ENCODE data around the gene TBX19. TPM values are rescaled to one million over a fixed set of nuclear protein-coding genes. Genes with fewer than 3 reads are reported as not detected.

Gene TBX19
- total and polyA plus RNA-seq, 11 donors, result 0.19 to 1.3 (median 0.33) TPM; not detected in 1

DNA sequence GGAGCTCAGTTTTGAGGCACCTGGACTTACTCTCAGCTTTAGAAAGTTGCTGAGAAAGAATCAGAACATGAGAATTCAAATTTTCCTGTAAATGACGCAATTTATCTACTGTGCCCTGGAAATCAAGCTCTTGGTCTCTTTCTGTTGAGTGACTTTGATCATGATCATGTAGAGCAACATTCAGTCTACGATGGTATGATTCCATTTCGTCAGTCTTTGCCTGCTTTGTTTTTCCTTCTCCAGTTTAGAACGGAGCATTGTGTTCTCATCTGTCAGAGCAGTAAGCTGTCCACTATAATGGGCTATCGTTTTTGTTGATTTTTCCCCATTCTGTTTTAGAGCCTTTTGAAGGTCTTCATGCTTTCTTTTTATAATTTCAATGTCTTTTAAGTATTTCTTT lies 34.2 kb upstream of the TBX19 start:
- WGBS, 4 donors, result 79 to 89% (median 84%) methylated on average over 5 of the region's 5 CpGs

GRCh38 chr1:168252204-168252733 lies 28.4 kb upstream of the TBX19 start:
- no peak for ATAC-seq
- H3K4me3 ChIP-seq, result no peak overlapping the region
- no peak for DNase-seq
- WGBS, 4 donors, result 68 to 83% (median 79%) methylated on average over 3 of the region's 3 CpGs
- intact Hi-C loops (cut with DNase I), result no loop called here
- peaks cover 0 to 25% (median 14%) of the 10 kb centered on the region in 12 donors for H3K9me3 ChIP-seq
- H3K27ac ChIP-seq, result no peak overlapping the region
- H3K4me1 ChIP-seq, result peaks cover 0 to 9% (median 0%) of the 10 kb centered on the region in 12 donors
- peaks cover 0 to 58% (median 32%) of the 10 kb centered on the region in 9 donors for H3K36me3 ChIP-seq
- TF ChIP-seq, protein P1, sequence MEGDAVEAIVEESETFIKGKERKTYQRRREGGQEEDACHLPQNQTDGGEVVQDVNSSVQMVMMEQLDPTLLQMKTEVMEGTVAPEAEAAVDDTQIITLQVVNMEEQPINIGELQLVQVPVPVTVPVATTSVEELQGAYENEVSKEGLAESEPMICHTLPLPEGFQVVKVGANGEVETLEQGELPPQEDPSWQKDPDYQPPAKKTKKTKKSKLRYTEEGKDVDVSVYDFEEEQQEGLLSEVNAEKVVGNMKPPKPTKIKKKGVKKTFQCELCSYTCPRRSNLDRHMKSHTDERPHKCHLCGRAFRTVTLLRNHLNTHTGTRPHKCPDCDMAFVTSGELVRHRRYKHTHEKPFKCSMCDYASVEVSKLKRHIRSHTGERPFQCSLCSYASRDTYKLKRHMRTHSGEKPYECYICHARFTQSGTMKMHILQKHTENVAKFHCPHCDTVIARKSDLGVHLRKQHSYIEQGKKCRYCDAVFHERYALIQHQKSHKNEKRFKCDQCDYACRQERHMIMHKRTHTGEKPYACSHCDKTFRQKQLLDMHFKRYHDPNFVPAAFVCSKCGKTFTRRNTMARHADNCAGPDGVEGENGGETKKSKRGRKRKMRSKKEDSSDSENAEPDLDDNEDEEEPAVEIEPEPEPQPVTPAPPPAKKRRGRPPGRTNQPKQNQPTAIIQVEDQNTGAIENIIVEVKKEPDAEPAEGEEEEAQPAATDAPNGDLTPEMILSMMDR (IDR thresholded peaks at IDR 0.05), result no peak
- no peak for TF ChIP-seq POLR2A (IDR thresholded peaks at IDR 0.05)
- no peaks in the 10 kb centered on the region for H3K27me3 ChIP-seq

More for the DNA sequence above, 34.2 kb upstream of the TBX19 start:
- peaks cover 3 to 24% (median 17%) of the 10 kb centered on the region in 12 donors for H3K4me1 ChIP-seq
- no peak for TF ChIP-seq POLR2A (IDR thresholded peaks at IDR 0.05)
- TF ChIP-seq, protein P1 (IDR thresholded peaks at IDR 0.05), result no peak
- no peaks in the 10 kb centered on the region for H3K27me3 ChIP-seq
- DNase-seq (no peak), ATAC-seq (no peak)
- intact Hi-C loops (cut with DNase I), result no loop called here
- H3K36me3 ChIP-seq, result peaks cover 0 to 96% (median 58%) of the 10 kb centered on the region in 9 donors
- H3K27ac ChIP-seq, result no peak overlapping the region
- no peaks in the 10 kb centered on the region for H3K9me3 ChIP-seq
- no peak overlapping the region for H3K4me3 ChIP-seq

DNA sequence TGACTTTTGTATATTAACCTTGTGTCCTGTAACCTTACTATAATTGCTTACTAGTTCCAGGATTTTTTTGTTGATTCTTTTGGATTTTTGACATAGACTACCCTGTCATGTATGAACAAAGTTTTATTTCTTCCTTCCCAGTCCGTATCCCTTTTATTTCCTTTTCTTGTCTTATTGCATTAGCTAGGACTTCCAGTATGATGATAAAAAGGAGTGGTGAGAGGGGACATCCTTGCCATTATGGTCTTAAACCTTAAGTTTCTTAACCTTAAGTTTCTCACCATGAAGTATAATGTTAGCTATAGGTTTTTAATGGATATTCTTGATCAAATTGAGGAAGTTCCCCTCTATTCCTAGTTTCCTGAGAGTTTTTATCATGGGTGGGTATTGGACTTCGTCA lies 24.5 kb upstream of the TBX19 start:
- Histone ChIP-seq H3K4me3 (no peak overlapping the region), H3K4me1 (peaks cover 0 to 19% (median 3%) of the 10 kb centered on the region in 12 donors), H3K9me3 (peaks cover 0 to 29% (median 14%) of the 10 kb centered on the region in 12 donors), H3K27ac (no peak overlapping the region), H3K36me3 (peaks cover 0 to 30% (median 6%) of the 10 kb centered on the region in 9 donors), H3K27me3 (no peaks in the 10 kb centered on the region)
- intact Hi-C loops (cut with DNase I), result no loop called here
- DNase-seq, result no peak
- 98 to 99% (median 98%) methylated on average over 2 of the region's 2 CpGs for WGBS, 4 donors
- no peak for TF ChIP-seq POLR2A (IDR thresholded peaks at IDR 0.05)
- TF ChIP-seq, protein P1 (IDR thresholded peaks at IDR 0.05), result no peak
- ATAC-seq, result no peak

DNA sequence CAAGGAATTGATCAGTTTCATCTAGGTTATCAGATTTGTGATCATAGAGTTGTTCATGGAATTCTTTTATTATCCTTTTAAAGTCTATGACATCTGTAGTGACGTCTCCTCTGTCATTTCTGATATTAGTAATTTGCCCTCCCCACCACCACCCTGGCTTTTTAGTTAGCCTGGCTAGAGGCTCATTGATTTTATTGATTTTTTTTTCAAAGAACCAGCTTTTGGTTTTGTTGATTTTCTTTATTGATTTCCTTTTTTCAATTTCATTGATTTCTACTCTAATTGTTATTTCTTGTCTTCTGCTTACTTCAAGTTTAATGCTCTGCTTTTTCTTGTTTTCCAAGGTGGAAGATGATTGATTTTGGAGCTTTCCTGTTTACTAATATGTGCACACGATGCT lies 23.3 kb upstream of the TBX19 start:
- Histone ChIP-seq H3K36me3 (peaks cover 0 to 18% (median 0%) of the 10 kb centered on the region in 9 donors), H3K27ac (no peak overlapping the region), H3K4me1 (peaks cover 0 to 23% (median 7%) of the 10 kb centered on the region in 12 donors), H3K4me3 (no peak overlapping the region), H3K27me3 (no peaks in the 10 kb centered on the region), H3K9me3 (peaks cover 0 to 29% (median 14%) of the 10 kb centered on the region in 12 donors)
- intact Hi-C loops (cut with DNase I), result no loop called here
- ATAC-seq (no peak), DNase-seq (no peak)
- 49 to 70% (median 60%) methylated on average over 2 of the region's 2 CpGs for WGBS, 4 donors
- TF ChIP-seq POLR2A (IDR thresholded peaks at IDR 0.05), result no peak
- TF ChIP-seq, protein P1 (IDR thresholded peaks at IDR 0.05), result no peak
